ENCODE measurements around the gene MEIS1.

The MEIS1 gene

GRCh38 chr2:66604326-66604725 is 169.4 kb downstream of the MEIS1 start:
- no peaks in the 10 kb centered on the region for H3K4me1 Mint-ChIP-seq
- CTCF ChIA-PET = no interaction called here
- H3K27ac Mint-ChIP-seq = no peak overlapping the region
- H3K27me3 Mint-ChIP-seq = no peaks in the 10 kb centered on the region
- H3K4me3 Mint-ChIP-seq = no peak overlapping the region
- DNase-seq = no peak
- no peaks in the 10 kb centered on the region for H3K9me3 Mint-ChIP-seq
- no peaks in the 10 kb centered on the region for H3K36me3 Mint-ChIP-seq

- Mint-ChIP-seq H3K27ac (no peak overlapping the region), H3K9me3 (no peaks in the 10 kb centered on the region), H3K36me3 (no peaks in the 10 kb centered on the region), H3K4me3 (no peak overlapping the region), H3K4me1 (no peaks in the 10 kb centered on the region), H3K27me3 (no peaks in the 10 kb centered on the region)
- no peak for DNase-seq
- CTCF ChIA-PET = no interaction called here
Measured at GRCh38 chr2:66604976-66605375, 170.1 kb downstream of the MEIS1 start.

GRCh38 chr2:66607152-66607551 is 172.2 kb downstream of the MEIS1 start:
- H3K27ac Mint-ChIP-seq = no peak overlapping the region
- no peak for DNase-seq
- CTCF ChIA-PET = no interaction called here
- H3K27me3 Mint-ChIP-seq = no peaks in the 10 kb centered on the region
- no peaks in the 10 kb centered on the region for H3K36me3 Mint-ChIP-seq
- no peaks in the 10 kb centered on the region for H3K4me1 Mint-ChIP-seq
- peaks cover 3% of the 10 kb centered on the region for H3K9me3 Mint-ChIP-seq
- no peak overlapping the region for H3K4me3 Mint-ChIP-seq

Measured in activated naive CD4-positive, alpha-beta T cell treated with anti-CD3 and anti-CD28 coated beads, Interleukin-2, amount 10 ng/mL, durations not matched to agents 7 days and 5 days (primary cell).